Fibroblast of lung (primary cell): ENCODE measurements around the gene TSPAN9. TPM values are rescaled to one million over a fixed set of nuclear protein-coding genes. Genes with fewer than 3 reads are reported as not detected.

ENCODE experiments used
- DNase-seq, 2 donors: peaks; one replicate each; pipeline versions ENCODE4 v3.0.0 to v3.0.0-alpha.2; 2010; ENCODE audit warnings: low read depth in 2 of 2
- H2AFZ ChIP-seq: 2 replicates; pipeline ENCODE4 v1.5.1; 2012; ENCODE audit warnings: low read length, control low read depth, inconsistent platforms
- H3K27ac ChIP-seq: 2 replicates; pipeline ENCODE4 v1.5.1; 2011; ENCODE audit warnings: low read length, control low read depth; ENCODE audit not compliant: insufficient read depth
- H3K27me3 ChIP-seq: 2 replicates; pipeline ENCODE4 v1.5.1; 2011; ENCODE audit warnings: mild to moderate bottlenecking, low read length; ENCODE audit not compliant: control insufficient read depth, insufficient read depth
- H3K36me3 ChIP-seq: 2 replicates; pipeline ENCODE4 v1.5.1; 2011; ENCODE audit warnings: low read length; ENCODE audit not compliant: control insufficient read depth, insufficient read depth
- H3K4me1 ChIP-seq: 2 replicates; pipeline ENCODE4 v1.5.1; 2011; ENCODE audit warnings: low read length; ENCODE audit not compliant: control insufficient read depth, insufficient read depth; ENCODE audit errors: extremely low read depth
- H3K4me2 ChIP-seq: 2 replicates; pipeline ENCODE4 v1.5.1; 2011; ENCODE audit warnings: low read length, control low read depth; ENCODE audit not compliant: insufficient read depth; ENCODE audit errors: extremely low read depth
- H3K4me3 ChIP-seq, 4 experiments: fragments of 200-600 bp in 1 of 4; sonication (generic) in 1 of 4; replicated peaks in 1 of 4; 2 replicates each; pipeline ENCODE4 v1.5.1; 2011 to 2016; ENCODE audit warnings: low read length in 4 of 4, low read depth in 3 of 4, mild to moderate bottlenecking in 3 of 4, control low read depth in 2 of 4, inconsistent platforms in 1 of 4, mixed read lengths in 1 of 4; ENCODE audit not compliant: insufficient read depth in 1 of 4; ENCODE audit errors: control extremely low read depth in 1 of 4
- H3K79me2 ChIP-seq: 2 replicates; pipeline ENCODE4 v1.5.1; 2012; ENCODE audit warnings: mild to moderate bottlenecking, low read length, inconsistent platforms; ENCODE audit not compliant: control insufficient read depth, insufficient read depth
- H3K9ac ChIP-seq: 2 replicates; pipeline ENCODE4 v1.5.1; 2011; ENCODE audit warnings: mild to moderate bottlenecking, low read length, control low read depth; ENCODE audit not compliant: insufficient read depth
- H3K9me3 ChIP-seq: 2 replicates; pipeline ENCODE4 v1.5.1; 2012; ENCODE audit warnings: low read depth, low read length; ENCODE audit not compliant: control insufficient read depth, insufficient read depth
- H4K20me1 ChIP-seq: 2 replicates; pipeline ENCODE4 v1.5.1; 2011; ENCODE audit warnings: low read length; ENCODE audit not compliant: control insufficient read depth, insufficient read depth; ENCODE audit errors: extremely low read depth
- CTCF ChIP-seq, 2 donors: IDR thresholded peaks in 1 of 2; conservative IDR thresholded peaks in 1 of 2; 1 replicate in 1 of 2; 2 replicates in 1 of 2; pipeline ENCODE4 v1.5.1; 2011 to 2012; ENCODE audit warnings: low read length in 2 of 2, control low read depth in 1 of 2, inconsistent platforms in 1 of 2, low read depth in 1 of 2, mild to moderate bottlenecking in 1 of 2
- EZH2 ChIP-seq: IDR thresholded peaks from 2 replicates; pipeline ENCODE4 v1.5.1; 2012; ENCODE audit warnings: low read length, control low read depth, mild to moderate bottlenecking; ENCODE audit errors: missing control alignments
- polyA plus RNA-seq, 2 donors: library from polyadenylated mRNA; depleted of rRNA in 1 of 2; stranded (reverse) in 1 of 2; unstranded in 1 of 2; fragments of >200 nt; gene quantifications; 2 replicates each; pipeline ENCODE4 v1.2.1, GENCODE V29; 2011 to 2012; ENCODE audit warnings: missing spikeins in 1 of 2
- total RNA-seq: library from RNA; depleted of rRNA; stranded (reverse); fragments of >200 nt; gene quantifications from 2 replicates; pipeline ENCODE4 v1.2.1, GENCODE V29; 2014

TSPAN9 gene
- total and polyA plus RNA-seq, 2 donors (not counting 1 experiment from before 2014, with no cell fraction given), result 31.1 to 35.2 TPM

- DNase-seq, result no peak
- Histone ChIP-seq H2AFZ (no peak overlapping the region), H3K79me2 (no peaks in the 10 kb centered on the region), H3K4me1 (no peaks in the 10 kb centered on the region), H4K20me1 (no peaks in the 10 kb centered on the region), H3K9me3 (no peaks in the 10 kb centered on the region), H3K27me3 (no peaks in the 10 kb centered on the region), H3K4me3 (no peak overlapping the region), H3K9ac (no peak overlapping the region), H3K4me2 (no peak overlapping the region), H3K27ac (no peak overlapping the region), H3K36me3 (no peaks in the 10 kb centered on the region)
- TF ChIP-seq CTCF (conservative IDR thresholded peaks at IDR 0.05 in 1 of 2, IDR thresholded peaks at IDR 0.05 in 1 of 2; ENCODE audit: low read depth in 1 of 2, low read length in 2 of 2), result no peak
- TF ChIP-seq EZH2, result no peak
These were observed 201.7 kb downstream of the TSPAN9 start for GRCh38 chr12:3278681-3279414.

GRCh38 chr12:3279415-3279780 is 202.2 kb downstream of the TSPAN9 start:
- Histone ChIP-seq H3K9me3 (no peaks in the 10 kb centered on the region), H3K79me2 (no peaks in the 10 kb centered on the region), H3K27me3 (no peaks in the 10 kb centered on the region), H3K4me3 (no peak overlapping the region), H3K9ac (no peak overlapping the region), H2AFZ (no peak overlapping the region), H3K4me2 (no peak overlapping the region), H3K36me3 (no peaks in the 10 kb centered on the region), H4K20me1 (no peaks in the 10 kb centered on the region), H3K4me1 (no peaks in the 10 kb centered on the region), H3K27ac (no peak overlapping the region)
- DNase-seq, result no peak
- no peak for TF ChIP-seq EZH2
- TF ChIP-seq CTCF (conservative IDR thresholded peaks at IDR 0.05 in 1 of 2, IDR thresholded peaks at IDR 0.05 in 1 of 2; ENCODE audit: low read depth in 1 of 2, low read length in 2 of 2), result no peak

- Histone ChIP-seq H3K9ac (no peak overlapping the region), H3K27ac (no peak overlapping the region), H2AFZ (no peak overlapping the region), H3K79me2 (no peaks in the 10 kb centered on the region), H3K4me2 (no peak overlapping the region), H3K27me3 (no peaks in the 10 kb centered on the region), H3K9me3 (no peaks in the 10 kb centered on the region), H3K36me3 (no peaks in the 10 kb centered on the region), H4K20me1 (no peaks in the 10 kb centered on the region), H3K4me3 (no peak overlapping the region), H3K4me1 (no peaks in the 10 kb centered on the region)
- TF ChIP-seq CTCF (conservative IDR thresholded peaks at IDR 0.05 in 1 of 2, IDR thresholded peaks at IDR 0.05 in 1 of 2; ENCODE audit: low read depth in 1 of 2, low read length in 2 of 2), result no peak
- no peak for TF ChIP-seq EZH2
- no peak for DNase-seq
These were observed 202.7 kb downstream of the TSPAN9 start for GRCh38 chr12:3279832-3280231.
